HPDE6-E6E7 (cell line): Measurements from ENCODE around the gene MKX.

Experiments used
- DNase-seq: peaks from one replicate; pipeline ENCODE4 v3.0.0; 2011; ENCODE audit warnings: missing footprints; ENCODE audit errors: extremely low spot score

MKX gene

GRCh38 chr10:27655296-27655695, 90.3 kb downstream of the MKX start:
- DNase-seq, result no peak

DNA sequence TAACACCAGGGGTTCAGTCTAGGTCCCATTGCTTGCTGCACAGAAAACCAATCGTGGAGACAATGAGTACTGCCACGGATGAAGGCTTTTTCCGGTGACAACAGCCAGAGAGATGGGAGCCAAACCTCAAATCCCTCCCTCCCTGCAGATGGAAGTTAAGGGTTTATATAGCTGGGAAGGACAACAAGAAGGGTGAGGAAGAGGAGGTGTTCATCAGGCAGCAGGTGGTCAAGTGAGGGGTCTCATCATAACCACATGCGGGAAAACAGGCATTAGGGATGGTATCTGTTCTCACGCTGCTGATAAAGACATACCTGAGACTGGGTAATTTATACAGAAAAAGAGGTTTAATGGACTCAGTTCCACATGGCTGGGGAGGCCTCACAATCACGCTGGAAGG, 91.3 kb downstream of the MKX start:
- no peak for DNase-seq

- DNase-seq, result no peak
These were observed 98.9 kb downstream of the MKX start for GRCh38 chr10:27646604-27647175.

GRCh38 chr10:27646194-27646593, 99.4 kb downstream of the MKX start:
- no peak for DNase-seq

DNA sequence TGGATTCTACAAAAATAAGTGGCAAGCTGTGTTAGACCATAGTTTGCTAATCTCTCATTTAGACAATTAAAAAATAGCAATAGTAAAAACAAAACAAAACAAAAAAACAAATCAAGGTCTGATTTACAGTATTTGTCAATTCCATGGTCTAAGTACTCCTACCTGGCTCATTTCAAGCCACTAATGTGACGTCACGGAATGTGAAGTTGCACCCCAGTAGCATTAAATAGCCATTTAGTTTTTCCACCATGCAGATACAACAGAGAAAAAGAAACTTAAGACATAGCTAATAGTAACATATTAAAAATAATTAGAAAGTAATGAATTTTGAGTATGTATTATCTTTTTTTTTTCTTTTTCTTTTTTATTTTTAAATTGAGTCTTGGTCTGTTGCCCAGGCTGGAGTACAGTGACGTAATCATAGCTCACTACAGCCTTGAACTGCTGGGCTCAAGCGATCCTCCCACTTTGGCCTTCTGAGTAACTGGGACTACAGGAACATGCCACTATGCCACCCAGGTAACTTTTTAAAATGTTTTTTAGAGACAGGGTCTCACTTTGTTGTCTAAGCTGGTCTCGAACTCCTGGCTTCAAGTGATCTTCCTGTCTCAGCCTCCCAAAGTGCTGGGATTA, 101.2 kb downstream of the MKX start:
- no peak for DNase-seq

- DNase-seq, result no peak
These were observed 102.3 kb downstream of the MKX start for GRCh38 chr10:27643301-27643700.

DNA sequence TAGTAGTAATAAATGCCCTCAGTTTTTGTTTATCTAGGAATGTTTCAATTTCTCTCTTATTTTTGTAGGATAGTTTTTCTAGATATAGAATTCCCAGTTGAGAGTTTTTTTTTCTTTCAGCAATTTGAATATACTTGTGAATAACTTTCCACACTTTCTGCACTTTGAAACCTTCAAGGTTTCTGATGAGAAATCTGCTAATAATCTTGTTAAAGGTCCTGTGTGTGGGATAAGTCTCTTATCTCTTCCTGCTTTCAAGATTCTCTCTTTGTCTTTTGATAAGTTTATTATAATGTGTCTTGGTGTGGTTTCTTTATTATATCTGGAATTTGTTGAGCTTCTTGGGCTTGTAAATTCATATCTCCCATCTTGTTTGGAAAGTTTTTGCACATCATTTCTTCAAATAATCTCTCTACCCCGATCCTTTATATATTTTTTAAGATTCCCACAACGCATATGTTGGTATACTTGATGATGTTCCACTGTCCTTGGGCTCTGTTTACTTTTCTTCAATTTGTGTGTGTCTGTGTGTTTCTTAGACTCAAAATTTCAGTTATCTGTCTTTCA, 103.5 kb downstream of the MKX start:
- no peak for DNase-seq

GRCh38 chr10:27638071-27638750, 107.4 kb downstream of the MKX start:
- no peak for DNase-seq

- no peak for DNase-seq
These were observed 108.0 kb downstream of the MKX start for GRCh38 chr10:27637601-27638000.

DNA sequence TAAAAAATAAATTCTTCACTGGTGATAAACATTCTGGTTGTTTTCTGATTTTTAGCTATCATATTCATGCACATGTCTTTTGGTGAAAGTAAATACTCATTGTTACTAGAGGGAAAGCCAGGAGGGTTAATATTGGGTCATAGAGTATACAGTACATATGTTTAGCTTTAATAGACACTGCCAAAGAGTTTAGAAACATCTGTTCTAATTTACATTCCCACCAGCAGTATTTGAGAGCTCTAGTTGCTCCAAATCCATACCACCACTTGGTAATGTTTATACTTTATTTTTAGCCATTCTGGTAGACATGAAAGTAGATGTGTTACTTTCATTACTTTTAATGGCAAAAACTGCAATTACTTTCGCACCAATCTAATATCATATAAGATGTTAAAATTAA, 108.8 kb downstream of the MKX start:
- no peak for DNase-seq

GRCh38 chr10:27635699-27636270, 109.8 kb downstream of the MKX start:
- no peak for DNase-seq

DNA sequence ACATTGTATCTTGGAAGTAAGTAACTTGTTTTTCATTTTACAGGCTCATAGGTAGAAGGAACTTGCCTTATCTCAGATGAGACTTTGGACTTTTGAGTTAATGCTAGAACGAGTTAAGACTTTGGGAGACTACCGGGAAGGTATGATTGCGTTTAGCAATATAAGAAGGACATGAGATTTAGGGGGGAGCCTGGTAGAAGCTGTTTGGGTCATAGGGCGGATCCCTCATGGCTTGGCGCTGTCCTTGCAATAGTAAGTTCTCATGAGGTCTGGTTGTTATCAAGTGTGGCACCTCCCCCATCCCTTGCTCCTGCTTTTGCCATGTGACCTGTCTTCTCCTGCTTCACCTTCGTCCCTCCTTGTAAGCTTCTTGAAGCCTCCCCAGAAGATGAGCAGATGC, 110.3 kb downstream of the MKX start:
- no peak for DNase-seq

GRCh38 chr10:27628621-27629020, 117.0 kb downstream of the MKX start:
- DNase-seq, result no peak

DNA sequence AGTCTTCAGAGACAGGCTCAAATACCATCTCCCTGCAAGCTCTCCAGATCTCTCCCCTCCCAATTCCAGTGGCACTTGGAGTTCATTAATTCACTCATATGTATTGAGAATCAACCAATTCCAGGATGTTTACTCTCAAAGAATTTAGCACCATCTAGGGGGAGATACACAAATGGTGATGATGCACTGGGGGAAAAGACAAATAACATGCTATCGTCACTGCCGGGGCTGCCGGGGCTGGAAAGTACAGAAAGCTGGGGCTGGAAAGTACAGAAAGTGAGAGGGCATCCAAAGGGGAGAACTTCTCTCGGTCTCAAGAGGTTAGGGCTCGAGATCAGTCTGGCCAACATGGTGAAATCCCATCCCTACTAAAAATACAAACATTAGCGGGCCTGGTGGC, 118.7 kb downstream of the MKX start:
- DNase-seq, result no peak

- no peak for DNase-seq
These were observed 120.0 kb downstream of the MKX start for GRCh38 chr10:27625452-27626211.

DNA sequence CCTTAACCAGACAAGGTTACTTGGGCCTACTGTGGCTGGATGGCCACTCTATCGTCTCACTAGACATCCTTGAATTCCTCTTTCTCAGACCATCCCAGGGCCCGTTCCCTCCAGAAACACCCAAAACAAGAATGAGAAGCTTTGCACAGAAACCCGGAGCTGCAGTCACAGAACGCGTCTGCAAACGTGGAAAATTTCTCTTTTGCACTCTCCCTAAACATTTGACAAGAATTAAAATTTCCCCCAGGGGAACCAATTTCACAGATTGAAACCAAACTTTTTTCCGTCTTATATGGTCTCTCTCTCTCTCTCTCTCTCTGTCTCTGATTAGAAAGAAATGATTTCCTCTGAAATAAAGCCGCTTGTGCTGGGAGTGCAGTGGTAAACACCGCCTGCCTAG, 120.7 kb downstream of the MKX start:
- DNase-seq, result no peak
